ENCODE measurements around the gene PIP4K2A.

GRCh38 chr10:22609251-22609650 lies 105.1 kb downstream of the PIP4K2A start:
- no peak for TF ChIP-seq POLR2A (IDR thresholded peaks at IDR 0.05)
- no peak for TF ChIP-seq CTCF (IDR thresholded peaks at IDR 0.05)

Measured in body of pancreas (tissue), 4 donors.